H9 (cell line): ENCODE results near the gene PCDH9. TPM values are rescaled to one million over a fixed set of nuclear protein-coding genes. Genes with fewer than 3 reads are reported as not detected.

ENCODE experiments used
- DNase-seq: peaks from one replicate; pipeline ENCODE4 v3.0.0-alpha.2; 2017
- H2AFZ ChIP-seq: one replicate; pipeline ENCODE4 v1.6.1; 2013; ENCODE audit warnings: mild to moderate bottlenecking, low read length, control low read depth, moderate library complexity
- H2AK5ac ChIP-seq: 2 replicates; pipeline ENCODE4 v1.6.1; 2013; ENCODE audit warnings: low read length, control low read depth, mixed read lengths; ENCODE audit not compliant: insufficient read length
- H2BK120ac ChIP-seq: one replicate; pipeline ENCODE4 v1.6.1; 2013; ENCODE audit warnings: low read depth, mild to moderate bottlenecking, low read length, control low read depth, inconsistent platforms; ENCODE audit not compliant: poor library complexity, severe bottlenecking
- H2BK12ac ChIP-seq: 2 replicates; pipeline ENCODE4 v1.6.1; 2013; ENCODE audit warnings: low read length, control low read depth, mixed read lengths, low read depth; ENCODE audit not compliant: insufficient read length
- H2BK15ac ChIP-seq: 2 replicates; pipeline ENCODE4 v1.6.1; 2013; ENCODE audit warnings: low read depth, low read length, control low read depth
- H2BK20ac ChIP-seq: one replicate; pipeline ENCODE4 v1.6.1; 2013; ENCODE audit warnings: low read depth, mild to moderate bottlenecking, low read length, control low read depth, inconsistent platforms; ENCODE audit not compliant: poor library complexity, severe bottlenecking
- H2BK5ac ChIP-seq: 2 replicates; pipeline ENCODE4 v1.6.1; 2013; ENCODE audit warnings: low read length, control low read depth, mixed read lengths; ENCODE audit not compliant: insufficient read length
- H3K14ac ChIP-seq: 2 replicates; pipeline ENCODE4 v1.6.1; 2013; ENCODE audit warnings: low read length, control low read depth; ENCODE audit not compliant: insufficient read depth
- H3K18ac ChIP-seq: 2 replicates; pipeline ENCODE4 v1.6.1; 2013; ENCODE audit warnings: low read depth, mild to moderate bottlenecking, mixed read lengths, low read length, control low read depth; ENCODE audit not compliant: insufficient read length
- H3K23ac ChIP-seq: 2 replicates; pipeline ENCODE4 v1.6.1; 2013; ENCODE audit warnings: low read length, control low read depth, mixed read lengths, low read depth; ENCODE audit not compliant: insufficient read length
- H3K23me2 ChIP-seq: 2 replicates; pipeline ENCODE4 v1.6.1; 2013; ENCODE audit warnings: low read depth, mild to moderate bottlenecking, mixed read lengths, low read length, control low read depth; ENCODE audit not compliant: insufficient read length, poor library complexity, severe bottlenecking
- H3K27ac ChIP-seq: 2 replicates; pipeline ENCODE4 v1.5.1; 2013; ENCODE audit warnings: low read length, control low read depth, mixed read lengths, low read depth; ENCODE audit not compliant: insufficient read length
- H3K27me3 ChIP-seq: 2 replicates; pipeline ENCODE4 v1.6.1; 2013; ENCODE audit warnings: low read length, control low read depth, inconsistent platforms; ENCODE audit not compliant: insufficient read depth
- H3K4ac ChIP-seq: 2 replicates; pipeline ENCODE4 v1.6.1; 2013; ENCODE audit warnings: low read depth, mild to moderate bottlenecking, control low read depth, inconsistent platforms, low read length, moderate library complexity
- H3K4me1 ChIP-seq: 2 replicates; pipeline ENCODE4 v1.6.1; 2013; ENCODE audit warnings: low read length, control low read depth, inconsistent platforms; ENCODE audit not compliant: insufficient read depth
- H3K4me2 ChIP-seq: 2 replicates; pipeline ENCODE4 v1.6.1; 2013; ENCODE audit warnings: low read length, control low read depth, mixed read lengths; ENCODE audit not compliant: insufficient read length, insufficient read depth
- H3K56ac ChIP-seq: 2 replicates; pipeline ENCODE4 v1.6.1; 2013; ENCODE audit warnings: low read depth, mild to moderate bottlenecking, mixed read lengths, low read length, control low read depth; ENCODE audit not compliant: insufficient read length
- H3K79me1 ChIP-seq: 2 replicates; pipeline ENCODE4 v1.6.1; 2013; ENCODE audit warnings: low read depth, mild to moderate bottlenecking, moderate library complexity, low read length, control low read depth, inconsistent platforms; ENCODE audit not compliant: insufficient read depth, poor library complexity, severe bottlenecking
- H3K79me2 ChIP-seq: 2 replicates; pipeline ENCODE4 v1.6.1; 2013; ENCODE audit warnings: low read length, control low read depth, inconsistent platforms; ENCODE audit not compliant: insufficient read depth
- H3K9ac ChIP-seq: 2 replicates; pipeline ENCODE4 v1.6.1; 2013; ENCODE audit warnings: low read length, control low read depth, mixed read lengths; ENCODE audit not compliant: insufficient read length; ENCODE audit errors: extremely low read depth
- H3K9me3 ChIP-seq: one replicate; pipeline ENCODE4 v1.6.1; 2013; ENCODE audit warnings: low read depth, low read length, inconsistent platforms; ENCODE audit not compliant: control insufficient read depth
- H3T11ph ChIP-seq: one replicate; pipeline ENCODE4 v1.6.1; 2013; ENCODE audit warnings: mild to moderate bottlenecking, low read length, control low read depth, inconsistent platforms
- H4K20me1 ChIP-seq: one replicate; pipeline ENCODE4 v1.6.1; 2013; ENCODE audit not compliant: control insufficient read depth, insufficient read length, insufficient read depth
- H4K5ac ChIP-seq: 2 replicates; pipeline ENCODE4 v1.6.1; 2013; ENCODE audit warnings: low read depth, mild to moderate bottlenecking, mixed read lengths, low read length, control low read depth; ENCODE audit not compliant: insufficient read length
- H4K8ac ChIP-seq: replicated peaks from 2 replicates; pipeline ENCODE4 v1.6.1; 2013; ENCODE audit warnings: low read length, control low read depth, mixed read lengths, low read depth; ENCODE audit not compliant: insufficient read length
- H4K91ac ChIP-seq: 2 replicates; pipeline ENCODE4 v1.6.1; 2013; ENCODE audit warnings: low read depth, mild to moderate bottlenecking, moderate library complexity, mixed read lengths, low read length, control low read depth; ENCODE audit not compliant: insufficient read length
- H3K27ac Mint-ChIP-seq, 3 experiments: 2 replicates in 2 of 3; 3 replicates in 1 of 3; pipeline ENCODE4 v1.8.0; 2020 to 2021; ENCODE audit warnings: mixed read lengths in 3 of 3, mild to moderate bottlenecking in 1 of 3, moderate library complexity in 1 of 3
- H3K27me3 Mint-ChIP-seq: 2 replicates; pipeline ENCODE4 v1.8.0; 2021; ENCODE audit warnings: low read depth, mild to moderate bottlenecking, moderate library complexity, mixed read lengths
- H3K36me3 Mint-ChIP-seq, 3 experiments: 2 replicates in 2 of 3; 3 replicates in 1 of 3; pipeline ENCODE4 v1.8.0; 2020 to 2021; ENCODE audit warnings: low read depth in 3 of 3, mixed read lengths in 3 of 3; ENCODE audit not compliant: insufficient read depth in 1 of 3
- H3K4me1 Mint-ChIP-seq, 2 experiments: 2 replicates each; pipeline ENCODE4 v1.8.0; 2020; ENCODE audit warnings: mixed read lengths in 2 of 2
- H3K4me3 Mint-ChIP-seq, 2 experiments: 2 replicates in 1 of 2; 3 replicates in 1 of 2; pipeline ENCODE4 v1.8.0; 2020 to 2021; ENCODE audit warnings: mild to moderate bottlenecking in 2 of 2, mixed read lengths in 2 of 2, moderate library complexity in 1 of 2
- H3K9me3 Mint-ChIP-seq, 2 experiments: 2 replicates in 1 of 2; 3 replicates in 1 of 2; pipeline ENCODE4 v1.8.0; 2020; ENCODE audit warnings: mild to moderate bottlenecking in 2 of 2, mixed read lengths in 2 of 2, moderate library complexity in 1 of 2
- CTCF ChIP-seq: fragments of 200-600 bp; sonication (generic); conservative IDR thresholded peaks from 3 replicates; pipeline ENCODE4 v1.8.0; 2021; ENCODE audit warnings: antibody characterized with exemption, mild to moderate bottlenecking
- WGBS: extraction: QIAGEN DNeasy Blood & Tissue Kit; methylation state at CpG from one replicate; pipeline ENCODE4 v1.1.7; 2013; ENCODE audit warnings: missing lambda C conversion rate, low lambda C conversion rate, mixed read lengths; ENCODE audit not compliant: insufficient read length; ENCODE audit errors: extremely low coverage; 5-methylcytosine and 5-hydroxymethylcytosine counted together
- total RNA-seq: library from RNA; stranded (reverse); gene quantifications from 2 replicates; pipeline ENCODE4 v1.2.1, GENCODE V29; 2021

The PCDH9 gene
- total RNA-seq, 1 experiment from 2014 or later = 0.11 TPM

- no peaks in the 10 kb centered on the region for H4K20me1 ChIP-seq
- no CpG with 5 or more reads among the region's 6 CpGs for WGBS
These were observed 738.9 kb downstream of the PCDH9 start for GRCh38 chr13:66491251-66491650.

More at GRCh38 chr13:66491251-66491650, 738.9 kb downstream of the PCDH9 start:
- H4K8ac ChIP-seq = no peak overlapping the region
- H3K79me2 ChIP-seq = no peaks in the 10 kb centered on the region
- H3K27me3 Mint-ChIP-seq = no peaks in the 10 kb centered on the region
- no peak for DNase-seq
- H2BK5ac ChIP-seq = no peak overlapping the region
- no peaks in the 10 kb centered on the region for H3K23me2 ChIP-seq
- no peaks in the 10 kb centered on the region for H3K9me3 ChIP-seq
- H4K5ac ChIP-seq = no peak overlapping the region
- no peak overlapping the region for H3K27ac ChIP-seq
- no peaks in the 10 kb centered on the region for H3K4me1 ChIP-seq
- no peak for TF ChIP-seq CTCF
- H3K9me3 Mint-ChIP-seq = no peaks in the 10 kb centered on the region
- H2BK12ac ChIP-seq = no peak overlapping the region
- H3K9ac ChIP-seq = no peak overlapping the region
- H3K36me3 Mint-ChIP-seq = no peaks in the 10 kb centered on the region
- H3K4me3 Mint-ChIP-seq = no peak overlapping the region
- no peak overlapping the region for H2AK5ac ChIP-seq
- H2AFZ ChIP-seq = no peak overlapping the region
- no peak overlapping the region for H2BK120ac ChIP-seq
- H3K4ac ChIP-seq = no peak overlapping the region
- no peak overlapping the region for H3K14ac ChIP-seq
- no peak overlapping the region for H3K4me2 ChIP-seq
- H3K23ac ChIP-seq = no peak overlapping the region
- H3K27me3 ChIP-seq = no peaks in the 10 kb centered on the region
- no peak overlapping the region for H3T11ph ChIP-seq
- H4K91ac ChIP-seq = no peak overlapping the region
- H3K56ac ChIP-seq = no peak overlapping the region
- H3K79me1 ChIP-seq = no peaks in the 10 kb centered on the region
- H2BK20ac ChIP-seq = no peak overlapping the region
- no peak overlapping the region for H3K18ac ChIP-seq
- H2BK15ac ChIP-seq = no peak overlapping the region
- peaks cover 2 to 4% of the 10 kb centered on the region in 2 experiments; a peak in 1 of 4 replicates for H3K4me1 Mint-ChIP-seq
- H3K27ac Mint-ChIP-seq = no peak overlapping the region
